ENCODE measurements around the gene TBCC.
"Not testable (repeated sequence)": the region's sequence is repeated elsewhere in the genome, so short reads cannot be mapped to it uniquely, and the experiment has no call there.

Gene TBCC

GRCh38 chr6:42769836-42770235 lies 23.9 kb upstream of the TBCC start:
- DNase-seq, result no peak

DNA sequence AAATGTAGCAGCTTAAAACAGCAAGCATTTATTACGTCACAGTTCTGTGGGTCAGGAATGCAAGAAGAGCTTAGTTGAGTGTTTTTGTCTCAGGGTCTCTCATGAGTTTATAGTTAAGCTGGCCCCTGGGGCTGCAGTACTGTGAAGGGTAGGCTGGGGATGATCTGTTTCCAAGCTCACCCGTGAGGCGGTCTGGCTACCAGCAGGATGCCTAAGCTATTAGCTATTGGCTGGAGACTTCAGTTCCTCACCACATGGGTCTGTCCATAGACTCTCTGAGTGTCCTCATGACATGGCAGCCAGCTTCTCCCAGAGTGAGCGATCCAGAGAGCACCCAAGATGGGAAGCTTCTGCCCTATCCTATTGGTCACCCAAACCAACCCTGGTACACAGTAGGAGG lies 23.1 kb upstream of the TBCC start:
- DNase-seq, result no peak

DNA sequence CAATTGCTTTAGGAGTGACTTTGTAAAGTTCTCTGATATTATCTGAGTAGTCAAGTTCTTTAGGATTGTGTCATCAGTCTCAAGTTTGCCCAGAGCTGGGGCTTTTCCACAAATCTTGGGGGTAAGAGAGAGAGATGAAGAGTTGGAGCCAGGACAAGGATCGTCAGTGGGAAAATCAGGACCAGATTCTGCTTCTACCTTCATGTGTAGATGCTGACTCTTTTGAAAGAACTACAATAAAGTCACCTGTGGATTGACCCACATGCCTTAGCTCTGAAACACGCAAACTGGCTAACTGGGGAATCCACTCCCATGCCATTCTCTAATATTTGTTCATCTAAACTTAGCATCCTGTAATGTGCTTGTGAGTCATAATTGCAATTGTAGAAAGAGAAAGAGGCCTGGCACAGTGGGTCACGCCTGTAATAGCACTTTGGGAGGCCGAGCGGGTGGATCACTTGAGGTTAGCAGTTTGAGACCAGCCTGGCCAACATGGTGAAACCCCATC lies 20.3 kb upstream of the TBCC start:
- DNase-seq, result no peak

DNA sequence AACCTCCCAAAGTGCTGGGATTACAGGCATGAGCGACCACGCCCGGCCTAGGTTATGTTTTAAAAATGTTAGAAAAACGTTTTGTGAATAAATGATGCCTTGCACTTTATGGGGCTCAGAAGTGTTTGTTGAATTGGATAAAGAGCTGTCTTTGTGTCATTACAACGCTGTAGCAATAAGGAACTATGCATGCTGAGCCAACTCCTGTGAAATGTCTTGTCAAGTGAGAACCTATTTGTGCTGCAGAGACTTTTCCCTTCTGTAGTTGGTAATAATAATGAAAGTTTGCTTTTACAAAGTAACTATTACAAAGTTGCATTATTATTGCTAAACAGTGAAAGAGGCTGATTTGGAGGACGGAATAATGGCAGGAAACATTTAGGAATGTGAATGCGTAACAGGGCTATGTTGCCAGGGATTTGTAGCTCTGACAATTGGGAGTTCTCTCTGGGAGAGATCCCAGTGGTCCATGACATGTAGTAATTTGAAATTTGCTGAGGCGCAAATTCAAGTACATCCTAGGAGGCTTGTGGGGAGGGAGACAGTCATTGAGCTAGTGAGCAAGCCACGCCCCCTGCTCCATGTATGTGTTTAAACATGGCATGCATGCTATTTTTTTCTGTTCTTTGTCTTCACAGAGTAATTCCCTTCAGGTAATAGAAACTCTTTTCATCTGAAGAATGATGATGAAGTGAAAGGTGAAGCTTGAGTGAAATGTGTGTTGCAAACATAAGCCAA lies 19.2 kb upstream of the TBCC start:
- DNase-seq, result no peak

DNA sequence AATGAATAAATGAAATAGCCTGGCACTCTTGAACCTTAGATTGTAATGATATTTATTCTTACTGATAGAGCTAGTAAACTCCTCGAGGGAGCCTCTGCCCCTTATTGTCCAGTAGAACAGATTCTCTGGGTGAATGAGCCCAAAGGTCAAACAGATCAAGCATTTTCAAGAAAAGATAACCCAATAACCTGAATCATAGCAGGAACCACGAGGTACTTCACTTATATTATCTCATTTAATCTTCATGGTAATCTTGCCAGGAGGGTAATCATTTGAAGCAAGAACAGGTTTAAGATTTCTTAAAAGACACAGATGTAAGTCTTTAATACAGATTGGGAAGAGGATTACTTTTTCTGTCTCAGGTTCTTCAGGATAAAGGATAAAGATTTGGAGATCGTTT lies 17.0 kb upstream of the TBCC start:
- DNase-seq, result no peak

- no peak for DNase-seq
These were observed 16.5 kb upstream of the TBCC start for GRCh38 chr6:42762426-42762859.

- no peak for DNase-seq
These were observed 15.6 kb upstream of the TBCC start for GRCh38 chr6:42761287-42762067.

DNA sequence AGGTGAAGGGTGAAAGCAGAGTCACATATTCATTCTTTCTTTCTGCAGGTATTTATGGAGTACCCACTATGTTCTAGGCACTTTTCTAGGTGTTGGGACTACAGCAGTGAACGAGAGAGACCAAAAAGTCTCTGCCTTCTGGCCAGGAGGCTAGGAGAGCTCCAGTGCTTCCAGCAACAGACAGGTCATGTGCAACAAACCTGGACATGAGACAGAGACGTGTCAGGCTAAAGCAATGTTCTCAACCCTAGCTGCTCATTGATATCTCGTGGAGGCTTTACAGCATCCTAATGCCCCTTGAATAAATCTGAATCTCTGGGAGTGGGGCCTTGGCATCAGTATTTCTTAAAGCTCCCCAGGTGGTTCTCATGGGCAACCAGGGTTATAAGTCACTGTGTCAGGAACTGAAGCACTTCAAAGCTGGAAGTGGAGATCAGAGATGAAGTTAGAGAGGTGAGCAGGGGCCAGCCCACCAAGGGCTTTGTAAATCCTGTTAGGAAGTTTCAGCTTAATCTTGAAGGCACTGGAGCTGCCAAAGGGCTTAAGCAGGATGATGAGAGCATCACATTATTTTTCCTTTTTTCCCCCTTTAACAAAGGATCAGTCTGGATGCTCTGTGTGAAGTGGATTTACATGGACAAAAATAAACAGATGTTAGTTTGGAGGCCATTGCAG lies 13.0 kb upstream of the TBCC start:
- no peak for DNase-seq

- no peak for DNase-seq
These were observed 10.8 kb upstream of the TBCC start for GRCh38 chr6:42756722-42757121.

- no peak for DNase-seq
These were observed 8.9 kb upstream of the TBCC start for GRCh38 chr6:42754759-42755158.

DNA sequence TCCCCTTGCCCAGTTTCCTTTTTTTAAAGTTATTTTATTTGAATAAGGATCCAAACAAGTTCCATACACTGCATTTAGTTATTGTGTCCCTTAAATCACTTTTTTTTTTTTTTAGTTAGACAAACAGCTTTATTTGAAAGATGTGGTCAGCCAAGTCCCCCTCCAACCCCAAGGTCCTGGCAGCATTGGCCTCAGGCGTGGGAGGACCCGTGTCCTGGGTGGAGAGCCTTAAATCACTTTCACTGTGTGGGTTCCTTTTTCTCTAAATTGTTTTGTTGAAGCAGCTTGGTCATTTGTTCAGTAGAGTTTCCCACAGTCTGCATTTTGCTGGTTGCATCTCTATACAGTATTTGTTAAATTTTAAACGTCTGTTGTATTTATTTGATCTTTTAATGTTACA lies 5.2 kb upstream of the TBCC start:
- no peak for DNase-seq

DNA sequence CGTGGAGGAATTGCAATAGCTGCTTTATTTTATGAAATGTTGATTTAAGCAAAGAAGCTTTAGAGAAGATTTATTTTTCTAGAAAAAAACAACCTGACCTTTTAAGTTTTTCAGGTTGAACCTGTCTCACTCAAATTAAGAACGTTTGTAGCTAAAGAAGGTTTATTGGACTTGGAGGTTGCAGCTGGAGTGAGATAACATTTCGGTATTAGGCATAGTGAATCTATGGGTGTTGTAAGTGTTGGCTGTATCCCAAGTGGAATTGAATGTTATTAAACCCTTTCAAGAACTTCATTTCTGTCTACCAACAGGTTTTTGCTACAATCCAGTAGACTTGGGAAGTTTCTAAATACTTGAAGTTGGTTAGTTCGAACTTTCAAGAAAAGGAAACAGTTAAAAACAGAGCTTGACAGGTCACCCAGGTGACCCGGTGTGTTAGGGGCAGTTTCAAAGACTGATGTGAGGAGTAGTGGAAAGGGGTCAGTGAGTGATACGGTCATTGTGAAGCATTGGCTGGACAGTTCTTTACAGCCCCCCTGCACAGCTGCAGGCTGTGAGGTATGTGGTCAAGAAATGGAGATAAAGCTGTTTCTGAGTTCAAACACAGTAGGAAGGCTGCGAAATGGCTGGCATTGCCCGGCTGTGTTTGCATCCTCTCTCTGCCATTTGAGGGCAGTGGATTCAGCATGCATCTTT lies 2.4 kb upstream of the TBCC start:
- no peak for DNase-seq

GRCh38 chr6:42746463-42747391 lies 824 bp upstream of the TBCC start:
- peak; percentile 81 for DNase-seq

DNA sequence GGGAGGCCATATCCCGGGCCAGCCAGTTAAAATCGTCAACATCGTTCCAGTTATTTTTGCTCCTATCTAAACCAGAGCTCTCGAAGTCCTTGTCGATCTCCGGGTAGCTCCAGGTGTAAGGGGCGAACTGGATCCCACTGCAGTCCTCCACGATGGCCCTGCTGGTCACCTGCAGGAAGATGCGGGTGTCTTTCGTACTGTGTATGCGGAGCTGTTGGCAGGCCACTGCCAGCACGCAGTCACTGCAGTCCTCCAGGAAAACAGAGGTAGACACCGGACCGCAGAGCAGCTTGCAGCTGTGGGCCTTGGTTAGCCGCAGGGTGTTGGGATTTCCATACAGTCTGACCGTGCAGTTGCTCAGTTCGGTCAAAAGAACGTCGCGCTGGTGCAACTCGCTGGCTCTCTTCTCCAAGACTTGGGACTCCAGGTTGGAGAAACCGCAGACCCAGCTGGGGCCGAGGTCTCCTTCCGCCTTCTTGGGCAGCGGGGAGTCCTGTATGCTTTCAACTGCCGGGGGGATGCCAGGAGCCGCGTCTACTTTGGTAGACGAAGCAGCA lies 742 bp downstream of the TBCC start:
- DNase-seq, result peak; percentile 8

- DNase-seq, result no peak
These were observed 1.5 kb downstream of the TBCC start for GRCh38 chr6:42744351-42744893.

DNA sequence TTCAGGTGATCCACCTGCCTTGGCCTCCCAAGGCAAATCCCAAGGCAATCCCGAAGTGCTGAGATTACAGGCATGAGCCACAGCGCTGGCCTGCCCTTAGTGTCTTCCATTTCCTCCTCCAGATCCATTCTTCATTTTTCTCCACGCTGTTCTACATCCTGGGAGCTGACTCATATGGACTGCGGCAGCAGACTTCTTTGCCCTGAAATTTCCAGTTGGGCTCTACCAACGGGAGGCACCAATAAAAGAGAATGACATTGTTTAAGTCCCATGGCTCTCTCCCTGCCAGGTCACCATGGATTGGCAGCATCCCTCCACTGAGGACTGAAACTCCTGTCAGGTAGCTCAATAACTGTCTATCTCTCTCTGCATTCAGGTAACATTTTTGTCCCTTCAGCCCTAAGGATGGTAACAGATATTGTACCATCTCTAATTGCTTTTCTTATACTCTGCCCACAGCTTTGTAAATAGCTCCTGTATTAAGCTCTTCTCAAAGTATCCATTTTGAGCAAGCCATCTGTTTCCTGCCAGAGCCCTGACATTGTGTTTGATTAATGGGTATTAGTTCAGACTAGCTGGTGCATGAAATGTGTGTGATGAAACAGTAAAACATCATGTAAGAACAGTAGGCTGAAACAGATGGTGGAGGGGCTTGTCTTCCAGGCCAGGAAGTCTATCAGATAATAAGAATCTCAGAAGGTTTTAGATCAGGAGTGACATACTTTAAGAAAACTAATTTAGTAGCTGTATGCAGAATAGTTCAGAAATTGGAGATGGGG lies 3.6 kb downstream of the TBCC start:
- no peak for DNase-seq

DNA sequence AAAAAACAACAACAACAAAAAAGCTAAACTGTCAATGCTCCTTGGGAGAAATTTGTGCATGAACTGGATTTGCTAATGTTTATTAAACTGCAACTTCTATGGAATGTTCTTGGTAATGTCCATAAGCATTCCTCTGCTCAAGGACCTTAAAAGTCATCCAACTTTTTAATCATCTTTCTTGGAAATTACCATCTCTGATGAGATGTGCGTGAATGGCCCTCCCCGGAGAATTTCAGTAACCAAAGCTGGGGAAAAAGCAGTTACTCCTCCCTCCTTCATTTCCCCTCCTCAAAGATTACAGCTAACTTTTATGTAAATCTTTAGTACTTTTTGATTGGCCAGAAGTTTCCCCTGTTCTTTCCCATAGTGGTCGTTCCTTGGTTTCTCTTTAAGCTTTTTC lies 5.2 kb downstream of the TBCC start:
- no peak for DNase-seq

- no peak for DNase-seq
These were observed 9.9 kb downstream of the TBCC start for GRCh38 chr6:42735976-42736375.

DNA sequence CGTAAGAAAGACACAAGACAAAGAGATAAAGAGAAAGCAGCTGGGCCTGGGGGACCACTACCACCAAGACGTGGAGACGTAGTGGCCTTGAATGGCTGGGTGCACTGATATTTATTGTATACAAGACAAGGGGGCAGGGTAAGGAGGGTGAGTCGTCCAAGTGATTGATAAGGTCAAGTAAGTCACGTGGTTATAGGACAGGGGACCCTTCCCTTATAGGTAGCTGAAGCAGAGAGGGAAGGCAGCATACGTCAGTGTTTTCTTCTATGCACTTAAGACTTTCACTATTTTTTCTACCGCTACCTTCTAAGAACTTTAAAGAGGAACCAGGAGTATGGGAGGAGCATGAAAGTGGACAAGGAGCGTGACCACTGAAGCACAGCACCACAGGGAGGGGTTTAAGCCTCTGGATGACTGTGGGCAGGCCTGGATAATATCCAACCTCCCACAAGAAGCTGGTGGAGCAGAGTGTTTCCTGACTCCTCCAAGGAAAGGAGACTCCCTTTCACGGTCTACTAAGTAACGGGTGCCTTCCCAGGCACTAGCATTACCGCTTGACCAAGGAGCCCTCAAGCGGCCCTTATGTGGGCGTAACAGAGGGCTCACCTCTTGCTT lies 11.9 kb downstream of the TBCC start:
- DNase-seq, result not testable (repeated sequence)

DNA sequence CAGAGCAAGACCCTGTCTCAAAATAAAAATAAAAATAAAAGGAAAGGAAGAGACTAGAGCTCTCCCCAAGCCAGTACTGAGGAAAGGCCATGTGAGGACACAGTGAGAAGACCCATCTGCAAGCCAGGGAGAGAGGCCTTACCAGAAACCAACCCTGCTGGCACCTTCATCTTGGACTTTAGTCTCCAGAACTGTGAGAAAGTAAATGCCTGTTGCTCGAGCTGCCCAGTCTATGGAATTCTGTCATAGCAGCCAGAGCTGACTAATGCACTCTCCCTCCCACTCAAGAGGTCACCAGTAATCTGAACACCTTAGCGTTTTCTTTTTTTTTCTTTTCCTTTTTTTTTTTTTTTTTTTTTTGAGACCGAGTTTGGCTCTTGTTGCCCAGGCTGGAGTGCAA lies 16.2 kb downstream of the TBCC start:
- no peak for DNase-seq

Measured in activated effector memory CD4-positive, alpha-beta T cell treated with Interleukin-2 at 50 U/mL for 16 hours (primary cell).